ENCODE data around the gene SLC12A3.

SLC12A3 gene

GRCh38 chr16:56944954-56945839 is 80.2 kb downstream of the SLC12A3 start:
- DNase-seq (ENCODE audit: low spot score) = no peak

- DNase-seq (ENCODE audit: low spot score) = no peak
Observed at GRCh38 chr16:56945847-56946527, 81.0 kb downstream of the SLC12A3 start.

- DNase-seq (ENCODE audit: low spot score) = no peak
Observed at GRCh38 chr16:56946767-56947603, 82.0 kb downstream of the SLC12A3 start.

GRCh38 chr16:56947604-56947995 is 82.6 kb downstream of the SLC12A3 start:
- no peak for DNase-seq (ENCODE audit: low spot score)

GRCh38 chr16:56948234-56948633 is 83.2 kb downstream of the SLC12A3 start:
- DNase-seq (ENCODE audit: low spot score) = no peak

- DNase-seq (ENCODE audit: low spot score) = no peak
Observed at GRCh38 chr16:56950051-56950450, 85.0 kb downstream of the SLC12A3 start.

- no peak for DNase-seq (ENCODE audit: low spot score)
Observed at GRCh38 chr16:56950455-56950854, 85.4 kb downstream of the SLC12A3 start.

GRCh38 chr16:56950881-56951771 is 86.1 kb downstream of the SLC12A3 start:
- peak; percentile 49 for DNase-seq (ENCODE audit: low spot score)

GRCh38 chr16:56953006-56953405 is 88.0 kb downstream of the SLC12A3 start:
- no peak for DNase-seq (ENCODE audit: low spot score)

GRCh38 chr16:56956076-56956475 is 91.1 kb downstream of the SLC12A3 start:
- DNase-seq (ENCODE audit: low spot score) = no peak

GRCh38 chr16:56956756-56957155 is 91.7 kb downstream of the SLC12A3 start:
- no peak for DNase-seq (ENCODE audit: low spot score)

- DNase-seq (ENCODE audit: low spot score) = no peak
Observed at GRCh38 chr16:56960681-56961281, 95.8 kb downstream of the SLC12A3 start.

GRCh38 chr16:56961386-56961785 is 96.4 kb downstream of the SLC12A3 start:
- no peak for DNase-seq (ENCODE audit: low spot score)

- DNase-seq (ENCODE audit: low spot score) = no peak
Observed at GRCh38 chr16:56961851-56962281, 96.9 kb downstream of the SLC12A3 start, which contains the start of gene CETP. Gene CETP (plus strand): TSS chr16:56961950. CDS start chr16:56961980, 30 bp downstream.

- peak; percentile 91 for DNase-seq (ENCODE audit: low spot score)
Observed at GRCh38 chr16:56964243-56965148, 99.5 kb downstream of the SLC12A3 start.

All from CD4-positive, alpha-beta T cell treated with Interleukin-6 at 100 ng/mL for 8 hours (primary cell).